Uterus (tissue), 2 donors: ENCODE data around the gene FAM114A2.

Experiments
- CTCF ChIP-seq, 4 experiments: fragments of 200-600 bp in 2 of 4; fragments of 450-650 bp in 2 of 4; sonication (generic) in 2 of 4; IDR thresholded peaks; one replicate each; pipeline ENCODE4 v1.5.1; 2016 to 2019; ENCODE audit warnings: antibody characterized with exemption in 4 of 4, mild to moderate bottlenecking in 2 of 4, moderate library complexity in 1 of 4
- POLR2A ChIP-seq, 2 donors: fragments of 450-650 bp; IDR thresholded peaks; one replicate each; pipeline ENCODE4 v1.6.1; 2016; ENCODE audit warnings: antibody characterized with exemption in 2 of 2, mild to moderate bottlenecking in 1 of 2, moderate library complexity in 1 of 2

- TF ChIP-seq CTCF (IDR thresholded peaks at IDR 0.05): no peak
- no peak for TF ChIP-seq POLR2A (IDR thresholded peaks at IDR 0.05)
Measured at GRCh38 chr5:153981905-153982605, 56.7 kb downstream of the FAM114A2 start.
